AG04450 (cell line): ENCODE measurements around the gene GPC5. TPM values are rescaled to one million over a fixed set of nuclear protein-coding genes. Genes with fewer than 3 reads are reported as not detected.

Experiments used
- CTCF ChIA-PET: fragments of 300-600, 350-600 bp; formaldehyde crosslinking; extraction: SDS; loops from one replicate; lab custom pipeline; 2022; ENCODE audit warnings: antibody characterized with exemption, inconsistent platforms; lab: Charles Lee
- POLR2A ChIA-PET: fragments of 350-600 bp; formaldehyde crosslinking; extraction: SDS; loops from one replicate; lab custom pipeline; 2021; ENCODE audit warnings: antibody characterized with exemption, inconsistent platforms; lab: Yijun Ruan, JAX
- DNase-seq: peaks from one replicate; pipeline ENCODE4 v3.0.0-alpha.2; 2011; ENCODE audit warnings: low read depth, low spot score
- H3K27ac ChIP-seq: one replicate; pipeline ENCODE4 v1.5.1; 2012; ENCODE audit warnings: low read depth, low read length, control low read depth
- H3K27me3 ChIP-seq: one replicate; pipeline ENCODE4 v1.6.0; 2012; ENCODE audit warnings: low read length; ENCODE audit not compliant: control insufficient read depth, insufficient read depth
- H3K4me3 ChIP-seq: 2 replicates; pipeline ENCODE4 v1.5.1; 2011; ENCODE audit warnings: mild to moderate bottlenecking, low read depth, low read length, control low read depth
- H3K9me3 ChIP-seq: 2 replicates; pipeline ENCODE4 v1.5.1; 2012; ENCODE audit warnings: low read length; ENCODE audit not compliant: control insufficient read depth, insufficient read depth
- polyA plus RNA-seq: library from polyadenylated mRNA; depleted of rRNA; stranded (reverse); fragments of >200 nt; gene quantifications from 2 replicates; pipeline ENCODE4 v1.2.3, GENCODE V29; 2011
- TF ChIP-seq, protein P1 (sequence below): IDR thresholded peaks from 2 replicates; pipeline ENCODE4 v1.5.1; 2011; ENCODE audit warnings: low read depth, low read length, control low read depth, inconsistent platforms

GPC5 gene
- polyA plus RNA-seq, 1 experiment = 3.6 TPM

GRCh38 chr13:91768746-91769145 is 370.3 kb downstream of the GPC5 start:
- Histone ChIP-seq H3K27ac (no peak overlapping the region), H3K4me3 (no peak overlapping the region), H3K27me3 (no peaks in the 10 kb centered on the region), H3K9me3 (no peaks in the 10 kb centered on the region)
- ChIA-PET POLR2A (no interaction called here), CTCF (no interaction called here)
- DNase-seq = no peak
- TF ChIP-seq, protein P1, sequence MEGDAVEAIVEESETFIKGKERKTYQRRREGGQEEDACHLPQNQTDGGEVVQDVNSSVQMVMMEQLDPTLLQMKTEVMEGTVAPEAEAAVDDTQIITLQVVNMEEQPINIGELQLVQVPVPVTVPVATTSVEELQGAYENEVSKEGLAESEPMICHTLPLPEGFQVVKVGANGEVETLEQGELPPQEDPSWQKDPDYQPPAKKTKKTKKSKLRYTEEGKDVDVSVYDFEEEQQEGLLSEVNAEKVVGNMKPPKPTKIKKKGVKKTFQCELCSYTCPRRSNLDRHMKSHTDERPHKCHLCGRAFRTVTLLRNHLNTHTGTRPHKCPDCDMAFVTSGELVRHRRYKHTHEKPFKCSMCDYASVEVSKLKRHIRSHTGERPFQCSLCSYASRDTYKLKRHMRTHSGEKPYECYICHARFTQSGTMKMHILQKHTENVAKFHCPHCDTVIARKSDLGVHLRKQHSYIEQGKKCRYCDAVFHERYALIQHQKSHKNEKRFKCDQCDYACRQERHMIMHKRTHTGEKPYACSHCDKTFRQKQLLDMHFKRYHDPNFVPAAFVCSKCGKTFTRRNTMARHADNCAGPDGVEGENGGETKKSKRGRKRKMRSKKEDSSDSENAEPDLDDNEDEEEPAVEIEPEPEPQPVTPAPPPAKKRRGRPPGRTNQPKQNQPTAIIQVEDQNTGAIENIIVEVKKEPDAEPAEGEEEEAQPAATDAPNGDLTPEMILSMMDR = no peak

- DNase-seq = no peak
- POLR2A ChIA-PET = no interaction called here
- H3K27ac ChIP-seq = no peak overlapping the region
- H3K27me3 ChIP-seq = no peaks in the 10 kb centered on the region
- CTCF ChIA-PET = no interaction called here
- no peak overlapping the region for H3K4me3 ChIP-seq
- H3K9me3 ChIP-seq = no peaks in the 10 kb centered on the region
- TF ChIP-seq, protein P1 = no peak
Observed at GRCh38 chr13:91771229-91771628, 372.8 kb downstream of the GPC5 start.

DNA sequence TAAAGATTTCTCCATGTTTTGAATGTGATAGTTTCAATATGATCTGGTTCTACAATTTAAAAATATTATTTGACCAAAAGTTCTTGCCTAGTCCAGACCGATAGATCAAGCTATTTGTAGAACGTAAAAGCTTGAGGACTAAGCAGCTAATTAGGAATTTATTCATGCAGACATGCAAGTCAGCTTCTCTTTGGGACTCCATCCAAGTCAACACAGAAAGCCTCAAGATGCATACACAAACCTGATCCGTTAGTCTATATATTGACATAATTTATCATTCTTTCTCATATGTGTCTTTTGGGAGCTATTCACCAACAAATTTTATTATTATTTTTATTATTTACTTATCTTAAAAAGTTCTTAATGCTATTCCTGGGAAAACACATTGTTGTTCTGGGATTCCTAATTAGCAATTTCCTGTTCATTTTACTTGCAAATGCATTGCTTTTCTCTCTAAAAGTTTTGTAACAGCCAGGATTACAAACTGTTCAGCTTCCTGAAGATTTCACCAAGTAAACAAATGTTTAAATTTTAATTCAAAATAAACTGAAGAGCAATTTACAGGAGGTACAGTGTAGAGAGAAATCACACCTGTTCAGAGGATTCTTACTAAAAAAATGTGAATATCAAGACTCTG is 375.3 kb downstream of the GPC5 start:
- TF ChIP-seq, protein P1 = no peak
- Histone ChIP-seq H3K9me3 (no peaks in the 10 kb centered on the region), H3K27me3 (no peaks in the 10 kb centered on the region), H3K4me3 (no peak overlapping the region), H3K27ac (no peak overlapping the region)
- DNase-seq = no peak
- ChIA-PET POLR2A (no interaction called here), CTCF (no interaction called here)

DNA sequence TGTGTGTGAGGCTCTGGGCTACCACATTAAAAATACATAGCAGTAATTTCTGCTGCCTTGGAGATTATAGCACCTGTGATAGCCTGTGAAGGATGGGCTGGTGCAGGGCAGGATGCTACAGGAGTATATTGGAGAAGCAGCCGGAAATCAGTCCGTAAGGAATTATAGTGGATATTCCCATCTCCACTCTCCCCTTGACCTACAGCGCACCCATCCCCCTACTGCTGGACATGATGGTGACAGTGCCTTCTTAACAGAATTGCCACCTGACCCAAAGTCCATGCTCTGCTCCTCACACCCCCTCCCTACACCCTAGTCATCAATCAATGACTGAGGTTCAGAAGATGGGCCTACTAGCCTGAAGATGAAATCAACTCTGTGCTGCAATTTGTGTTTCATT is 376.0 kb downstream of the GPC5 start:
- Histone ChIP-seq H3K4me3 (no peak overlapping the region), H3K27ac (no peak overlapping the region), H3K27me3 (no peaks in the 10 kb centered on the region), H3K9me3 (no peaks in the 10 kb centered on the region)
- TF ChIP-seq, protein P1 = no peak
- ChIA-PET CTCF (no interaction called here), POLR2A (no interaction called here)
- no peak for DNase-seq

DNA sequence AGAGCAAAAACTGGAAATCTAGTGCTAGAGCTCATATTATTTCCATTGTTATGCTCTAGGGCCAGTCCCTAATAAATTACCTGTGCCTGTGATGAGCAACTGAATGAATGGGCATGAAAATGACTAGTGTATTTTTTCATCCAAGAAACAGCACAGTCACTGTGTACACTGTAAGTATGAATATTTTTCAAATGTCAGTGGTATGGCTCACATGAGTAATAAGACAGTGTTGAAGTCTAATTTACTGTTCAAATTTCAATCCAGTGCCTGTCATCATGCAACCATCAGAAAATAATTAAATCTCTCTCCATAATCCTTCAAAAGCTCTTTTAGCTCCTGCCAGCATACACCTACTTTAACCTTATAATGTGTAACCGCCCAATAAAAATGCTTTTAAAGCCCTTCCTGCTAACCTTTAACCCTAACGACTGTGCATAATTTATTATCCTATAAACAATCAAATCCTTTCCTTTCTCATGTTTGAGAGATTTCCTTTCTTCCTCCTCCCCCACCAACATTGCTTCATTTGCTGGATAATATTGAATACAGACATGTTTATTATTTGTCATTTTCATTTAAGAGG is 378.3 kb downstream of the GPC5 start:
- H3K27me3 ChIP-seq = no peaks in the 10 kb centered on the region
- no peaks in the 10 kb centered on the region for H3K9me3 ChIP-seq
- DNase-seq = no peak
- TF ChIP-seq, protein P1 = no peak
- no peak overlapping the region for H3K27ac ChIP-seq
- ChIA-PET CTCF (no interaction called here), POLR2A (no interaction called here)
- H3K4me3 ChIP-seq = no peak overlapping the region
